ENCODE results near the gene POLR3H. TPM values are rescaled to one million over a fixed set of nuclear protein-coding genes. Genes with fewer than 3 reads are reported as not detected.

POLR3H gene
- polyA plus RNA-seq, 3 donors from 2014 or later: 9.2 to 15.4 (median 15.0) TPM

- Mint-ChIP-seq H3K4me3 (no peak overlapping the region), H3K9me3 (no peaks in the 10 kb centered on the region), H3K27ac (no peak overlapping the region), H3K36me3 (peaks cover 5 to 31% (median 12%) of the 10 kb centered on the region in 3 donors), H3K27me3 (ENCODE audit: low read depth in 3 of 3) (peaks cover 0 to 7% (median 2%) of the 10 kb centered on the region in 3 donors), H3K4me1 (peaks cover 0 to 4% of the 10 kb centered on the region in 2 donors)
- DNase-seq: no peak
Measured at GRCh38 chr22:41511521-41511968, 32.7 kb downstream of the POLR3H start.

- Mint-ChIP-seq H3K27ac (no peak overlapping the region), H3K9me3 (no peaks in the 10 kb centered on the region), H3K27me3 (ENCODE audit: low read depth in 3 of 3) (peaks cover 0 to 2% (median 2%) of the 10 kb centered on the region in 3 donors), H3K36me3 (peaks cover 5 to 25% (median 11%) of the 10 kb centered on the region in 3 donors), H3K4me1 (peaks cover 0 to 5% of the 10 kb centered on the region in 2 donors), H3K4me3 (no peak overlapping the region)
- no peak for DNase-seq
Measured at GRCh38 chr22:41508770-41509170, 35.5 kb downstream of the POLR3H start.

GRCh38 chr22:41507330-41508063 lies 36.8 kb downstream of the POLR3H start:
- no peak overlapping the region for H3K4me3 Mint-ChIP-seq
- peaks cover 5 to 18% (median 5%) of the 10 kb centered on the region in 3 donors for H3K36me3 Mint-ChIP-seq
- no peak for DNase-seq
- no peaks in the 10 kb centered on the region for H3K9me3 Mint-ChIP-seq
- peak overlapping the region in 2 of 6 donors; percentile 5 to 23 for H3K27ac Mint-ChIP-seq
- peaks cover 0 to under 1% (median 0%) of the 10 kb centered on the region in 3 donors for H3K27me3 Mint-ChIP-seq (ENCODE audit: low read depth in 3 of 3)
- H3K4me1 Mint-ChIP-seq: peaks cover 0 to 5% of the 10 kb centered on the region in 2 donors

GRCh38 chr22:41505511-41506220 lies 38.6 kb downstream of the POLR3H start:
- no peak overlapping the region for H3K4me3 Mint-ChIP-seq
- H3K36me3 Mint-ChIP-seq: peaks cover 5 to 17% (median 8%) of the 10 kb centered on the region in 3 donors
- no peak for DNase-seq
- H3K9me3 Mint-ChIP-seq: no peaks in the 10 kb centered on the region
- peaks cover 0 to 5% of the 10 kb centered on the region in 2 donors for H3K4me1 Mint-ChIP-seq
- H3K27me3 Mint-ChIP-seq (ENCODE audit: low read depth in 3 of 3): peaks cover 0 to 2% (median 1%) of the 10 kb centered on the region in 3 donors
- no peak overlapping the region for H3K27ac Mint-ChIP-seq

GRCh38 chr22:41504816-41505215 lies 39.5 kb downstream of the POLR3H start:
- Mint-ChIP-seq H3K4me1 (peaks cover 0 to 5% of the 10 kb centered on the region in 2 donors), H3K9me3 (no peaks in the 10 kb centered on the region), H3K36me3 (peaks cover 5 to 17% (median 8%) of the 10 kb centered on the region in 3 donors), H3K4me3 (no peak overlapping the region), H3K27me3 (ENCODE audit: low read depth in 3 of 3) (peaks cover 0 to 2% (median 1%) of the 10 kb centered on the region in 3 donors), H3K27ac (no peak overlapping the region)
- no peak for DNase-seq

- H3K27ac Mint-ChIP-seq: no peak overlapping the region
- peaks cover 1 to 15% (median 6%) of the 10 kb centered on the region in 3 donors for H3K36me3 Mint-ChIP-seq
- H3K27me3 Mint-ChIP-seq (ENCODE audit: low read depth in 3 of 3): peaks cover 0 to 3% (median 1%) of the 10 kb centered on the region in 3 donors
- no peak for DNase-seq
- peaks cover 0 to 8% of the 10 kb centered on the region in 2 donors for H3K4me1 Mint-ChIP-seq
- H3K4me3 Mint-ChIP-seq: no peak overlapping the region
- H3K9me3 Mint-ChIP-seq: no peaks in the 10 kb centered on the region
Measured at GRCh38 chr22:41504397-41504796, 39.9 kb downstream of the POLR3H start.

GRCh38 chr22:41501209-41501608 lies 43.1 kb downstream of the POLR3H start:
- H3K27ac Mint-ChIP-seq: no peak overlapping the region
- H3K4me1 Mint-ChIP-seq: peaks cover 0 to 6% of the 10 kb centered on the region in 2 donors
- H3K9me3 Mint-ChIP-seq: no peaks in the 10 kb centered on the region
- DNase-seq: peak in 2 of 3 donors; percentile 15 to 17
- H3K27me3 Mint-ChIP-seq (ENCODE audit: low read depth in 3 of 3): peaks cover 0 to 3% (median 1%) of the 10 kb centered on the region in 3 donors
- H3K36me3 Mint-ChIP-seq: peaks cover 0 to 6% (median 3%) of the 10 kb centered on the region in 3 donors
- H3K4me3 Mint-ChIP-seq: no peak overlapping the region

- Mint-ChIP-seq H3K4me1 (peaks cover 0 to 6% of the 10 kb centered on the region in 2 donors), H3K27me3 (ENCODE audit: low read depth in 3 of 3) (peaks cover 0 to 3% (median 1%) of the 10 kb centered on the region in 3 donors), H3K36me3 (peaks cover 0 to 6% (median 3%) of the 10 kb centered on the region in 3 donors), H3K4me3 (no peak overlapping the region), H3K9me3 (no peaks in the 10 kb centered on the region), H3K27ac (no peak overlapping the region)
- no peak for DNase-seq
Measured at GRCh38 chr22:41500303-41500702, 44.0 kb downstream of the POLR3H start.

GRCh38 chr22:41499624-41500280 lies 44.5 kb downstream of the POLR3H start:
- Mint-ChIP-seq H3K27ac (peak overlapping the region in 1 of 6 donors; percentile 69), H3K9me3 (no peaks in the 10 kb centered on the region), H3K4me1 (peaks cover 0 to 4% of the 10 kb centered on the region in 2 donors), H3K36me3 (peaks cover 0 to 6% (median 3%) of the 10 kb centered on the region in 3 donors), H3K27me3 (ENCODE audit: low read depth in 3 of 3) (peaks cover 0 to 3% (median 1%) of the 10 kb centered on the region in 3 donors), H3K4me3 (no peak overlapping the region)
- DNase-seq: no peak

GRCh38 chr22:41498303-41498835 lies 45.9 kb downstream of the POLR3H start:
- Mint-ChIP-seq H3K4me1 (peaks cover 0 to 4% of the 10 kb centered on the region in 2 donors), H3K27me3 (ENCODE audit: low read depth in 3 of 3) (peaks cover 0 to 3% (median 1%) of the 10 kb centered on the region in 3 donors), H3K36me3 (peaks cover 0 to 6% (median 3%) of the 10 kb centered on the region in 3 donors), H3K9me3 (no peaks in the 10 kb centered on the region), H3K4me3 (no peak overlapping the region), H3K27ac (no peak overlapping the region)
- DNase-seq: no peak

- peak overlapping the region in 1 of 6 donors; percentile 35 for H3K27ac Mint-ChIP-seq
Measured at GRCh38 chr22:41491374-41492100, 52.7 kb downstream of the POLR3H start.

GRCh38 chr22:41488596-41489385 lies 55.5 kb downstream of the POLR3H start:
- Mint-ChIP-seq H3K27me3 (ENCODE audit: low read depth in 3 of 3) (peaks cover 0 to 1% (median 0%) of the 10 kb centered on the region in 3 donors), H3K27ac (no peak overlapping the region), H3K36me3 (peaks cover 0 to 3% (median 0%) of the 10 kb centered on the region in 3 donors), H3K4me1 (peaks cover 14 to 47% of the 10 kb centered on the region in 2 donors), H3K9me3 (no peaks in the 10 kb centered on the region), H3K4me3 (no peak overlapping the region)
- no peak for DNase-seq

More at GRCh38 chr22:41491374-41492100, 52.7 kb downstream of the POLR3H start:
- Mint-ChIP-seq H3K36me3 (no peaks in the 10 kb centered on the region), H3K4me1 (peaks cover 8 to 41% of the 10 kb centered on the region in 2 donors), H3K27me3 (ENCODE audit: low read depth in 3 of 3) (peaks cover 0 to 1% (median 0%) of the 10 kb centered on the region in 3 donors), H3K4me3 (no peak overlapping the region), H3K9me3 (no peaks in the 10 kb centered on the region)
- DNase-seq: no peak

All from immature natural killer cell (primary cell).